Activated T-helper 9 cell treated with anti-CD3 and anti-CD28 coated beads, Interleukin-2, amount 50 U/mL, for 16 hours (primary cell): ENCODE results near the gene CNTN6.

Experiments used
- DNase-seq: peaks from one replicate; pipeline ENCODE4 v3.0.0-alpha.2; 2020; ENCODE audit warnings: low read depth

Gene CNTN6

GRCh38 chr3:1179146-1179545 lies 86.3 kb downstream of the CNTN6 start:
- DNase-seq: no peak

- DNase-seq: no peak
These were observed 90.7 kb downstream of the CNTN6 start for GRCh38 chr3:1183320-1184048.

- DNase-seq: no peak
These were observed 97.7 kb downstream of the CNTN6 start for GRCh38 chr3:1190569-1190968.

- DNase-seq: no peak
These were observed 98.2 kb downstream of the CNTN6 start for GRCh38 chr3:1191026-1191425.

GRCh38 chr3:1195947-1196346 lies 103.1 kb downstream of the CNTN6 start:
- DNase-seq: no peak

- DNase-seq: no peak
These were observed 104.2 kb downstream of the CNTN6 start for GRCh38 chr3:1197051-1197450.

GRCh38 chr3:1200371-1200770 lies 107.5 kb downstream of the CNTN6 start:
- no peak for DNase-seq

- DNase-seq: no peak
These were observed 115.1 kb downstream of the CNTN6 start for GRCh38 chr3:1207904-1208303.

GRCh38 chr3:1214933-1215332 lies 122.1 kb downstream of the CNTN6 start:
- DNase-seq: no peak

GRCh38 chr3:1216856-1217255 lies 124.0 kb downstream of the CNTN6 start:
- no peak for DNase-seq

GRCh38 chr3:1227111-1227510 lies 134.3 kb downstream of the CNTN6 start:
- DNase-seq: no peak

- DNase-seq: no peak
These were observed 135.5 kb downstream of the CNTN6 start for GRCh38 chr3:1228289-1228688.

- DNase-seq: no peak
These were observed 138.1 kb downstream of the CNTN6 start for GRCh38 chr3:1230920-1231319.

- DNase-seq: no peak
These were observed 139.5 kb downstream of the CNTN6 start for GRCh38 chr3:1232276-1232675.

- no peak for DNase-seq
These were observed 142.8 kb downstream of the CNTN6 start for GRCh38 chr3:1235526-1236120.

GRCh38 chr3:1251282-1252060 lies 158.6 kb downstream of the CNTN6 start:
- no peak for DNase-seq

GRCh38 chr3:1252061-1252430 lies 159.2 kb downstream of the CNTN6 start:
- DNase-seq: no peak

GRCh38 chr3:1262246-1262645 lies 169.4 kb downstream of the CNTN6 start:
- no peak for DNase-seq

GRCh38 chr3:1263121-1263520 lies 170.3 kb downstream of the CNTN6 start:
- no peak for DNase-seq

- DNase-seq: no peak
These were observed 177.0 kb downstream of the CNTN6 start for GRCh38 chr3:1269808-1270207.

- no peak for DNase-seq
These were observed 179.9 kb downstream of the CNTN6 start for GRCh38 chr3:1272546-1273265.

GRCh38 chr3:1275495-1275894 lies 182.7 kb downstream of the CNTN6 start:
- no peak for DNase-seq

GRCh38 chr3:1287815-1288214 lies 195.0 kb downstream of the CNTN6 start:
- no peak for DNase-seq
